GM23338 (cell line): Measurements from ENCODE around the gene SPATA31A7. TPM values are rescaled to one million over a fixed set of nuclear protein-coding genes. Genes with fewer than 3 reads are reported as not detected.
"Not testable (repeated sequence)": the region's sequence is repeated elsewhere in the genome, so short reads cannot be mapped to it uniquely, and the experiment has no call there.

Source experiments
- ATAC-seq: fragments of 200-7000 bp; cut with Tn5 transposase; 3 replicates; pipeline ENCODE4 v1.9.1; 2020
- DNase-seq: peaks from one replicate; pipeline ENCODE4 v3.0.0-alpha.2; 2015; ENCODE audit warnings: low spot score
- H2AFZ ChIP-seq: fragments of 200-600 bp; sonication (generic); 2 replicates; pipeline ENCODE4 v1.8.0; 2016; ENCODE audit warnings: antibody characterized with exemption, mild to moderate bottlenecking, moderate library complexity
- H3F3A ChIP-seq: fragments of 200-600 bp; sonication (generic); replicated peaks from 2 replicates; pipeline ENCODE4 v1.8.0; 2017; ENCODE audit warnings: antibody characterized with exemption, mixed run types, low read depth
- H3K27ac ChIP-seq: fragments of 200-600 bp; sonication (generic); 2 replicates; pipeline ENCODE4 v1.6.1; 2016; ENCODE audit warnings: low read depth
- H3K27me3 ChIP-seq: fragments of 200-600 bp; sonication (generic); 2 replicates; pipeline ENCODE4 v1.8.0; 2016; ENCODE audit warnings: mild to moderate bottlenecking, mixed run types, moderate library complexity; ENCODE audit not compliant: insufficient read depth
- H3K36me3 ChIP-seq: fragments of 200-600 bp; sonication (generic); 2 replicates; pipeline ENCODE4 v1.8.0; 2016; ENCODE audit warnings: mild to moderate bottlenecking; ENCODE audit not compliant: insufficient read depth
- H3K4me1 ChIP-seq: fragments of 200-600 bp; sonication (generic); 2 replicates; pipeline ENCODE4 v1.8.0; 2016; ENCODE audit warnings: mild to moderate bottlenecking, moderate library complexity; ENCODE audit not compliant: insufficient read depth
- H3K4me2 ChIP-seq: fragments of 200-600 bp; sonication (generic); 2 replicates; pipeline ENCODE4 v1.7.1; 2017; ENCODE audit warnings: mixed run types
- H3K4me3 ChIP-seq: fragments of 200-600 bp; sonication (generic); 2 replicates; pipeline ENCODE4 v1.6.1; 2016; ENCODE audit warnings: mixed run types
- H3K79me2 ChIP-seq: fragments of 200-600 bp; sonication (generic); replicated peaks from 2 replicates; pipeline ENCODE4 v1.8.0; 2017; ENCODE audit warnings: mild to moderate bottlenecking; ENCODE audit not compliant: insufficient read depth
- H3K9me2 ChIP-seq: fragments of 200-600 bp; sonication (generic); 2 replicates; pipeline ENCODE4 v1.8.0; 2017; ENCODE audit not compliant: insufficient read depth
- H4K20me1 ChIP-seq: fragments of 200-600 bp; sonication (generic); replicated peaks from 2 replicates; pipeline ENCODE4 v1.8.0; 2017; ENCODE audit warnings: mild to moderate bottlenecking; ENCODE audit not compliant: insufficient read depth
- H3K27ac Mint-ChIP-seq: 2 replicates; pipeline ENCODE4 v1.8.0; 2020; ENCODE audit warnings: inconsistent platforms, mild to moderate bottlenecking, moderate library complexity, mixed read lengths
- H3K27me3 Mint-ChIP-seq: 3 replicates; pipeline ENCODE4 v1.8.0; 2022; ENCODE audit warnings: low read depth, mild to moderate bottlenecking, moderate library complexity, mixed read lengths, inconsistent platforms; ENCODE audit not compliant: insufficient read depth, poor library complexity
- H3K36me3 Mint-ChIP-seq: 3 replicates; pipeline ENCODE4 v1.8.0; 2021; ENCODE audit warnings: low read depth, mild to moderate bottlenecking, inconsistent platforms, moderate library complexity, mixed read lengths
- H3K4me1 Mint-ChIP-seq: 3 replicates; pipeline ENCODE4 v1.8.0; 2020; ENCODE audit warnings: mild to moderate bottlenecking, inconsistent platforms, mixed read lengths
- H3K4me3 Mint-ChIP-seq: 3 replicates; pipeline ENCODE4 v1.8.0; 2021; ENCODE audit warnings: moderate library complexity, mild to moderate bottlenecking, inconsistent platforms, mixed read lengths
- H3K9me3 Mint-ChIP-seq: 3 replicates; pipeline ENCODE4 v1.8.0; 2020; ENCODE audit warnings: moderate library complexity, mild to moderate bottlenecking, inconsistent platforms, mixed read lengths
- long read RNA-seq: library from polyadenylated mRNA; unstranded; transcript quantifications from one replicate; pipeline ENCODE4 v2.0.0, GENCODE V29; 2020; ENCODE audit not compliant: unreplicated experiment
- polyA plus RNA-seq: library from polyadenylated mRNA; unstranded; fragments of >200 nt; fragmentation: Nextera tagmentation; extraction: Ambion mirVana; gene quantifications from 2 replicates; pipeline ENCODE4 v1.2.1, GENCODE V29; 2016
- small RNA-seq: library from RNA; depleted of rRNA; stranded (forward); fragments of <200 nt; gene quantifications from one replicate; pipeline ENCODE3, GENCODE V24; 2014; ENCODE audit warnings: low replicate concordance
- total RNA-seq: library from RNA; depleted of rRNA; stranded (reverse); fragments of >200 nt; shearing (Covaris generic); gene quantifications from 2 replicates; pipeline ENCODE4 v1.2.3, GENCODE V29; 2014; rRNA removed

SPATA31A7 gene
- total RNA-seq, result not detected in 2 replicates
- polyA plus RNA-seq, result not detected in 2 replicates
- long read RNA-seq, result 0 reads

DNA sequence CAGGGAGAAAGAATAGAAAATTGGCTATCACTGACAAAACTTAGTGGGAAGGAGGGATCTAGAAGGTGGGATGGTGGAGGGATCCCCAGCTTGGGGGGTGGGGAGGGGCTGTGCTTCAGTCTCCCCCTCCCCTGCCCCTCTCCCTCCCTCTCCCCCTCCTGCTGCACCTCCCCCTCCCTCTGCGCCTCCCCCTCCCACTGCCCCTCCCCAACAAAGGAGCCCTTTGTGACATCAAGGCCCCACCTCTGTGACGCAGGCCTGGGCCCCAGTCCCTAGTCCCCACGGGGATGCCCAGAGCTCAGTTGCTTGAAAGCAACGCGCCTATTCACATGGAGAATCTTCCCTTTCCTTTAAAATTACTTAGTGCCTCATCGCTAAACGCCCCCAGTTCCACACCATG lies at the start of gene SPATA31A7:
TSS of gene SPATA31A7 (plus strand) at position 301 of the 400 bp plus-strand sequence. CDS start at position 330, 29 bp downstream.
- H3K36me3 Mint-ChIP-seq, H3K9me3 Mint-ChIP-seq, H3K4me2 ChIP-seq, H3K27ac Mint-ChIP-seq, ATAC-seq, DNase-seq, H3K4me1 Mint-ChIP-seq, H3K4me1 ChIP-seq, H3K79me2 ChIP-seq, H3K27me3 Mint-ChIP-seq, H3K27ac ChIP-seq, H3K36me3 ChIP-seq, H2AFZ ChIP-seq, H3K9me2 ChIP-seq, H3K27me3 ChIP-seq, H3K4me3 Mint-ChIP-seq, H3F3A ChIP-seq, H4K20me1 ChIP-seq, H3K4me3 ChIP-seq: not testable (repeated sequence)

DNA sequence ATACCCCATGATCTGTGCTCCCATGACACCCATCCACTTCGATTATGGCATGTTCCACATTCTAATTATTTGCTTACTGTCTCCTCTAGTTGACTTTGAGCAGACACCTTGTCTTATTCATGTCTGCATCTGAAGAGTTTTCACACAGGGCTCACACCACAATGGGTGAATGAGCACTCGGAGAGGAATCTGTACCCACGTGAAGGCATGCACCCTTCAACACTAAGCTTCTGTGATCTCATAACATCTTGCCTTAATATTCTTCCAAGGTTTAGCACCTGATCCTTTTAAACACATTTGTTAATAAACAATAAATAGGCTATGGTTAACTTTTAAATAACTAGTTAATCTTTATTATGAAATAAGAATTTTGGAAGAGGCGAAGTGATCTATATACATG lies 36.6 kb downstream of the SPATA31A7 start:
- H3K79me2 ChIP-seq, ATAC-seq, H3K27me3 Mint-ChIP-seq, H3K4me3 Mint-ChIP-seq, H3K36me3 ChIP-seq, H3K4me3 ChIP-seq, H3K27ac ChIP-seq, H2AFZ ChIP-seq, H3F3A ChIP-seq, H4K20me1 ChIP-seq, H3K4me1 ChIP-seq, H3K9me3 Mint-ChIP-seq, H3K4me2 ChIP-seq, H3K36me3 Mint-ChIP-seq, H3K27ac Mint-ChIP-seq, H3K27me3 ChIP-seq, H3K9me2 ChIP-seq, DNase-seq, H3K4me1 Mint-ChIP-seq: not testable (repeated sequence)

Small RNAs within 50 kb of the gene (small RNA-seq; reads per million reads assigned to genes)
- not detected for gene BX005040.2
